K562 treated with DMSO at 1 percent for 4 hours (cell line): Measurements from ENCODE around the gene FCGR3A. TPM values are rescaled to one million over a fixed set of nuclear protein-coding genes. Genes with fewer than 3 reads are reported as not detected.

ENCODE experiments used
- total RNA-seq: library from RNA; unstranded; fragments of 300-600 nt; gene quantifications from 2 replicates; pipeline ENCODE4 v1.2.3, GENCODE V29; 2022; ENCODE audit not compliant: insufficient read depth

FCGR3A gene
- not detected in 2 replicates for total RNA-seq

GRCh38 chr1:161549652-161550051 lies at the start of gene FCGR3A:
TSS of gene FCGR3A (minus strand) at chr1:161549818. CDS start at chr1:161549736, 82 bp downstream.

GRCh38 chr1:161523817-161524741 lies 25.5 kb downstream of the FCGR3A start, which contains the start of gene HSPA6:
TSS of gene HSPA6 (plus strand) at chr1:161524540. CDS start at chr1:161524659, 119 bp downstream.

Other genes with a start within 250 kb of the FCGR3A start
- 2.5 and 3.4 TPM in 2 replicates for gene MPZ, start 239.8 kb downstream of the FCGR3A start, total RNA-seq
- 128 and 155 TPM in 2 replicates for gene SDHC, start 235.4 kb downstream of the FCGR3A start, total RNA-seq
- gene CFAP126, start 181.9 kb downstream of the FCGR3A start, total RNA-seq, result not detected in 2 replicates
- gene FCGR2A, start 44.4 kb downstream of the FCGR3A start, total RNA-seq, result 70.3 and 85.1 TPM in 2 replicates
- gene HSPA6, start 25.3 kb downstream of the FCGR3A start, total RNA-seq, result 8.0 and 8.7 TPM in 2 replicates
- not detected in 2 replicates for gene FCGR3B, start 81.4 kb upstream of the FCGR3A start, total RNA-seq
- 10.1 and 14.7 TPM in 2 replicates for gene FCGR2B, start 113.3 kb upstream of the FCGR3A start, total RNA-seq
- gene FCRLA, start 157.4 kb upstream of the FCGR3A start, total RNA-seq, result 5.3 and 17.7 TPM in 2 replicates
- 1.5 and 4.3 TPM in 2 replicates for gene FCRLB, start 171.7 kb upstream of the FCGR3A start, total RNA-seq
- 32.9 and 39.8 TPM in 2 replicates for gene DUSP12, start 200.0 kb upstream of the FCGR3A start, total RNA-seq
- 20.7 and 20.8 TPM in 2 replicates for gene ATF6, start 216.5 kb upstream of the FCGR3A start, total RNA-seq